Aorta (tissue), 5 donors: Measurements from ENCODE around the gene MIF4GD. TPM values are rescaled to one million over a fixed set of nuclear protein-coding genes. Genes with fewer than 3 reads are reported as not detected.

Experiments used
- ATAC-seq: fragments of 200-7000 bp; cut with Tn5 transposase; one replicate; pipeline ENCODE4 v1.9.1; 2022; ENCODE audit warnings: moderate library complexity; ENCODE audit not compliant: low FRiP score
- DNase-seq, 2 donors: peaks; one replicate each; pipeline ENCODE4 v3.0.0-alpha.2; 2020
- H3K27ac ChIP-seq, 2 donors: one replicate each; pipeline ENCODE4 v1.5.1; 2013; ENCODE audit warnings: low read length in 2 of 2, mild to moderate bottlenecking in 2 of 2, moderate library complexity in 2 of 2, control low read depth in 1 of 2, inconsistent platforms in 1 of 2, low read depth in 1 of 2
- H3K27me3 ChIP-seq, 2 donors: one replicate each; pipeline ENCODE4 v1.6.1; 2013; ENCODE audit warnings: control low read depth in 1 of 2, low read length in 1 of 2, mild to moderate bottlenecking in 1 of 2, moderate library complexity in 1 of 2; ENCODE audit not compliant: insufficient read depth in 2 of 2, control insufficient read depth in 1 of 2
- H3K36me3 ChIP-seq, 2 donors: one replicate each; pipeline ENCODE4 v1.6.1; 2013; ENCODE audit warnings: control low read depth in 1 of 2, low read length in 1 of 2, mild to moderate bottlenecking in 1 of 2; ENCODE audit not compliant: insufficient read depth in 2 of 2, control insufficient read depth in 1 of 2
- H3K4me1 ChIP-seq, 2 donors: one replicate each; pipeline ENCODE4 v1.6.1; 2013; ENCODE audit warnings: low read length in 2 of 2, control low read depth in 1 of 2, mild to moderate bottlenecking in 1 of 2, moderate library complexity in 1 of 2; ENCODE audit not compliant: insufficient read depth in 2 of 2, control insufficient read depth in 1 of 2
- H3K4me3 ChIP-seq, 2 donors: one replicate each; pipeline ENCODE4 v1.5.1; 2013; ENCODE audit warnings: low read length in 2 of 2, control low read depth in 1 of 2, mild to moderate bottlenecking in 1 of 2
- H3K9me3 ChIP-seq: one replicate; pipeline ENCODE4 v1.6.1; 2013; ENCODE audit warnings: mild to moderate bottlenecking, low read length; ENCODE audit not compliant: control insufficient read depth
- WGBS, 2 donors: extraction: QIAGEN DNeasy Blood & Tissue Kit; methylation state at CpG; one replicate each; pipeline ENCODE4 v1.1.7; 2013; 5-methylcytosine and 5-hydroxymethylcytosine counted together
- intact Hi-C, 2 donors: fragments of 100-400 bp; cut with DNase I; formaldehyde crosslinking; loops; one replicate each; pipeline versions ENCODE4 v1.14.2 to v1.15.0; 2022
- polyA plus RNA-seq, 2 donors: library from polyadenylated mRNA; stranded (reverse); fragments of 200-250 nt; gene quantifications; one replicate each; pipeline ENCODE4 v1.2.3, GENCODE V29; 2013
- total RNA-seq, 2 donors: library from RNA; stranded (reverse); fragmentation: NEBNext Ultra II Directional; extraction: Animal tissue kit (Norgen Biotek cat#: 25700); gene quantifications; one replicate each; pipeline ENCODE4 v1.2.1, GENCODE V29; 2021
- donor health status: healthy with polysubstance abuse.
- donor health status: Bipolar disorder and iron deficiency.
- donor health status: DM: no; HTN: no; CAD: no.
- donor health status: DM: no; HTN: no; CAD: no.
- donor health status: DM: yes; HTN: yes; CAD: no.

Gene MIF4GD
- total and polyA plus RNA-seq, 4 donors = 26.2 to 33.0 (median 27.5) TPM

DNA sequence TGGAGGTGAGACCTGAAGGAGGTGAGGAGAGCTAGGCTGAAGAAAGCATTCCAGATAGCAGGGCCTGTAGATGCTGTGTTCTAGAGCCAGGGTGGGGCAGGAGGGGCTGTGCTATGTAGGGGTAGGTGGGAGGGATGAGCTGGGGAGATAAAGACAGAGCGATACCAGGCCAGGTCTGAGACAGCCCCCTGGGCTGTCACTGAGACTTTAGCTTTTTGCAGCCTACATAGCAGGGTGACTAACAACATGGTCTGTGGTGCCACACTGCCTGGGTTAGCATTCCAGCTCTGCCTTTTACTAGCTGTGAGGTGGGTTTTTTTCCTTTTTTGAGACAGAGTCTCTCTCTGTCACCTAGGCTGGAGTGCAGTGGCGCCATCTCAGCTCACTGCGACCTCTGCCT lies 51.2 kb downstream of the MIF4GD start:
- 95 to 98% methylated on average over 3 of the region's 3 CpGs for WGBS, 2 donors
- H3K4me3 ChIP-seq = no peak overlapping the region
- peaks cover 2 to 8% of the 10 kb centered on the region in 2 donors for H3K36me3 ChIP-seq
- no peaks in the 10 kb centered on the region for H3K4me1 ChIP-seq
- H3K27ac ChIP-seq = no peak overlapping the region
- DNase-seq (no peak), ATAC-seq (no peak)
- no peaks in the 10 kb centered on the region for H3K9me3 ChIP-seq
- H3K27me3 ChIP-seq = no peaks in the 10 kb centered on the region
- intact Hi-C loops = no loop called here

DNA sequence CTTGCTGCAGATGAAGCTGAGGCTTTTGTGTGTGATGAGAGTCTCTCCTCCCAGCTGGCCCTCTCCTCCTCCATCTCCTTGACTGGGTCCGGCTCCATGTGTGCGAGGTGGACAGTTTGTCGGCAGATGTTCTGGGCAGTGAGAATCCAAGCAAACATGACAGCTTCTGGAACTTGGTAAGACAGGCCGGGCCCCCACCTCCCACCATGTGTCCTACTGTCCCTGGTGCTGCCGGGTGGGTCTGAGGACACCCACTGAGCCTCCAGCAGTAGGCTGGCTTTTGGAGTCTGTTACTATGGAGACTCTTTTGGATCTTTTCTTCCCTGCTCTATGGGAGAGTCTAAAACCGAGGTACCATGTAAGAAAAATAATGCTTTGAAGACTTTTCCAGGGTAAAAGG lies 52.9 kb downstream of the MIF4GD start:
- H3K9me3 ChIP-seq = no peaks in the 10 kb centered on the region
- WGBS, 2 donors = 87 to 90% methylated on average over 6 of the region's 6 CpGs
- DNase-seq (no peak), ATAC-seq (no peak)
- no peaks in the 10 kb centered on the region for H3K4me1 ChIP-seq
- intact Hi-C loops = no loop called here
- no peak overlapping the region for H3K4me3 ChIP-seq
- no peaks in the 10 kb centered on the region for H3K27me3 ChIP-seq
- peaks cover 2 to 10% of the 10 kb centered on the region in 2 donors for H3K36me3 ChIP-seq
- no peak overlapping the region for H3K27ac ChIP-seq

Other genes starting within 250 kb of the MIF4GD start
- 100 to 1,000 TPM; 136 to 149 TPM for gene ATP5PD, start 224.3 kb downstream of the MIF4GD start, total RNA-seq
- gene ATP5PD, start 224.3 kb downstream of the MIF4GD start, polyA plus RNA-seq = 100 to 1,000 TPM; 349 to 520 TPM
- gene KCTD2, start 224.0 kb downstream of the MIF4GD start, total RNA-seq = 10 to 100 TPM; 21.4 to 26.4 TPM
- 10 to 100 TPM; 13.9 to 14.9 TPM for gene KCTD2, start 224.0 kb downstream of the MIF4GD start, polyA plus RNA-seq
- 10 to 100 TPM in 1 of 2 donors, 1 to 10 TPM in 1; 5.6 to 11.4 TPM for gene SLC16A5, start 183.3 kb downstream of the MIF4GD start, total RNA-seq
- gene SLC16A5, start 183.3 kb downstream of the MIF4GD start, polyA plus RNA-seq = 1 to 10 TPM; 7.8 to 7.9 TPM
- gene ARMC7, start 161.3 kb downstream of the MIF4GD start, total RNA-seq = 10 to 100 TPM in 1 of 2 donors, 1 to 10 TPM in 1; 8.7 to 19.4 TPM
- 1 to 10 TPM; 4.9 to 8.6 TPM for gene ARMC7, start 161.3 kb downstream of the MIF4GD start, polyA plus RNA-seq
- gene NT5C, start 139.5 kb downstream of the MIF4GD start, total RNA-seq = 10 to 100 TPM; 24.7 to 29.6 TPM
- gene NT5C, start 139.5 kb downstream of the MIF4GD start, polyA plus RNA-seq = 10 to 100 TPM; 28.7 to 93.0 TPM
- gene JPT1, start 116.7 kb downstream of the MIF4GD start, total RNA-seq = 10 to 100 TPM; 16.0 to 18.3 TPM
- 100 to 1,000 TPM in 1 of 2 donors, 10 to 100 TPM in 1; 10.8 to 144 TPM for gene JPT1, start 116.7 kb downstream of the MIF4GD start, polyA plus RNA-seq
- gene SUMO2, start 88.3 kb downstream of the MIF4GD start, total RNA-seq = 100 to 1,000 TPM; 262 to 280 TPM
- 100 to 1,000 TPM in 1 of 2 donors, 10 to 100 TPM in 1; 96.2 to 113 TPM for gene SUMO2, start 88.3 kb downstream of the MIF4GD start, polyA plus RNA-seq
- gene NUP85, start 65.6 kb downstream of the MIF4GD start, total RNA-seq = 10 to 100 TPM; 71.0 to 76.2 TPM
- gene NUP85, start 65.6 kb downstream of the MIF4GD start, polyA plus RNA-seq = 10 to 100 TPM; 17.2 to 99.5 TPM
- gene GGA3, start 9.6 kb downstream of the MIF4GD start, total RNA-seq = 10 to 100 TPM; 38.9 to 51.0 TPM
- gene GGA3, start 9.6 kb downstream of the MIF4GD start, polyA plus RNA-seq = 10 to 100 TPM in 1 of 2 donors, 1 to 10 TPM in 1; 5.6 to 30.8 TPM
- 10 to 100 TPM; 24.6 to 26.6 TPM for gene MRPS7, start 9.4 kb downstream of the MIF4GD start, total RNA-seq
- 10 to 100 TPM; 37.9 to 38.8 TPM for gene MRPS7, start 9.4 kb downstream of the MIF4GD start, polyA plus RNA-seq
- 10 to 100 TPM in 1 of 2 donors, 1 to 10 TPM in 1; 8.0 to 15.7 TPM for gene SLC25A19, start 18.2 kb upstream of the MIF4GD start, total RNA-seq
- gene SLC25A19, start 18.2 kb upstream of the MIF4GD start, polyA plus RNA-seq = 1 to 10 TPM; 5.0 to 7.8 TPM
- gene GRB2, start 134.4 kb upstream of the MIF4GD start, total RNA-seq = 100 to 1,000 TPM in 1 of 2 donors, 10 to 100 TPM in 1; 96.8 to 106 TPM
- 10 to 100 TPM; 36.6 to 38.2 TPM for gene GRB2, start 134.4 kb upstream of the MIF4GD start, polyA plus RNA-seq
- gene TMEM94, start 185.4 kb upstream of the MIF4GD start, total RNA-seq = 10 to 100 TPM; 51.5 to 74.8 TPM
- gene TMEM94, start 185.4 kb upstream of the MIF4GD start, polyA plus RNA-seq = 10 to 100 TPM; 19.5 to 54.6 TPM
- 10 to 100 TPM; 61.5 to 63.4 TPM for gene CASKIN2, start 244.3 kb upstream of the MIF4GD start, total RNA-seq
- gene CASKIN2, start 244.3 kb upstream of the MIF4GD start, polyA plus RNA-seq = 1 to 10 TPM; 4.0 to 8.9 TPM
- gene TSEN54, start 245.3 kb upstream of the MIF4GD start, total RNA-seq = 10 to 100 TPM; 10.8 to 14.0 TPM
- gene TSEN54, start 245.3 kb upstream of the MIF4GD start, polyA plus RNA-seq = 10 to 100 TPM in 1 of 2 donors, 1 to 10 TPM in 1; 8.8 to 27.3 TPM